Epithelial cell of esophagus (primary cell): Measurements from ENCODE around the gene TSC2.
A peak's percentile ranks its signal among the peaks of the same experiment; 100 is the strongest.
"Not testable (repeated sequence)": the region's sequence is repeated elsewhere in the genome, so short reads cannot be mapped to it uniquely, and the experiment has no call there.

ENCODE experiments used
- DNase-seq: peaks from one replicate; pipeline ENCODE4 v3.0.0; 2010; ENCODE audit warnings: low read depth
- H3K4me3 ChIP-seq: 2 replicates; pipeline ENCODE4 v1.5.1; 2011; ENCODE audit warnings: mild to moderate bottlenecking, low read length, control low read depth
- TF ChIP-seq, protein P1 (sequence below): IDR thresholded peaks from 2 replicates; pipeline ENCODE4 v1.5.1; 2011; ENCODE audit warnings: low read depth, mild to moderate bottlenecking, low read length, control low read depth, inconsistent platforms; ENCODE audit not compliant: insufficient read depth; ENCODE audit errors: missing control alignments

TSC2 gene

DNA sequence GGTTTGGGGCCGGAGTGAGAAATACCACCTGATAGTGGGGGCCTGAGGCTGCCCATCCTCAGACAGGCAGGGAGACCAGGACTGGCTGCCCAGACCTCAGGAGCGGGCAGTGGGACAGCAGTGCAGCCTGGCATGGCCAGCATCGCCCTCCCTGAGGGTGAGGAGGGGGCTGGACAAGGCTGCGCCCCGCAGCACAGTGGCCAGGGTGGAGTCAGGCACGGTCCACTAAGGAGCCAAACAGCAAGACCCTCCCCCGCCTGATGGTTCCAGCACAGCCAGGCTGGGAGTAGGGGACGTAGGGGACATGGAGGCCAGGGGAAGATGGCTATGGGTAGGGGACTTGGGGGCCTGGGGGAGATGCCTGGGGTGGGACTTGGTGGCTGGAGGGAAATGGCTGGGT lies 41.5 kb upstream of the TSC2 start:
- TF ChIP-seq, protein P1, sequence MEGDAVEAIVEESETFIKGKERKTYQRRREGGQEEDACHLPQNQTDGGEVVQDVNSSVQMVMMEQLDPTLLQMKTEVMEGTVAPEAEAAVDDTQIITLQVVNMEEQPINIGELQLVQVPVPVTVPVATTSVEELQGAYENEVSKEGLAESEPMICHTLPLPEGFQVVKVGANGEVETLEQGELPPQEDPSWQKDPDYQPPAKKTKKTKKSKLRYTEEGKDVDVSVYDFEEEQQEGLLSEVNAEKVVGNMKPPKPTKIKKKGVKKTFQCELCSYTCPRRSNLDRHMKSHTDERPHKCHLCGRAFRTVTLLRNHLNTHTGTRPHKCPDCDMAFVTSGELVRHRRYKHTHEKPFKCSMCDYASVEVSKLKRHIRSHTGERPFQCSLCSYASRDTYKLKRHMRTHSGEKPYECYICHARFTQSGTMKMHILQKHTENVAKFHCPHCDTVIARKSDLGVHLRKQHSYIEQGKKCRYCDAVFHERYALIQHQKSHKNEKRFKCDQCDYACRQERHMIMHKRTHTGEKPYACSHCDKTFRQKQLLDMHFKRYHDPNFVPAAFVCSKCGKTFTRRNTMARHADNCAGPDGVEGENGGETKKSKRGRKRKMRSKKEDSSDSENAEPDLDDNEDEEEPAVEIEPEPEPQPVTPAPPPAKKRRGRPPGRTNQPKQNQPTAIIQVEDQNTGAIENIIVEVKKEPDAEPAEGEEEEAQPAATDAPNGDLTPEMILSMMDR = no peak
- no peak for DNase-seq
- H3K4me3 ChIP-seq = no peak overlapping the region

GRCh38 chr16:2007081-2007836 lies 40.5 kb upstream of the TSC2 start:
- TF ChIP-seq, protein P1 = no peak
- no peak for DNase-seq
- H3K4me3 ChIP-seq = peak overlapping the region; percentile 85

DNA sequence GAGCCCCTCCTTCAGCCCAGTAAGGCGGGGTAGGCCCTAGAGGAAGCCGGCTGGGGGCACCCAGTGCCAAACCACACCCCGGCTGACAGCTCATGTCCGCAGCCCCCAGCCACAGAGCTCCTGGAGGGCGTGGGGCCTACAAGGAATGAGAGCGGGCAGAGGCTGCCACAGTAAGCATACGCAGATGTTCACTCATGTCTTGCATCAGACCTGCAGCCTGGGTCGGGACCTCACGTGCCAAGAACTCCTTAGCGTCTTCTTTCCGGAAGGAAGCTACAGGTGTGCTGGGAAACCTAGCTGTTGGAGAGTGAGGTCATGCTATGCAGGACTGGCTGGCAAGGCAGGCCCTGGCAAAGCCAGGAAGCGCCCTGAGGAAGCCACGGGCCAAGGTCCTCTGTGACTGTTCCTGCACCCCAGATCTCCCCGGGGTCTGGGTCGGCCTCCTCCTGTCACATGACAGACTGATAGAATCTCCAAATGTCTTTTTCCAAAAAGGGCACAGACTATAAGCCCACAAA lies 39.7 kb upstream of the TSC2 start:
- peak overlapping the region; percentile 85 for H3K4me3 ChIP-seq
- TF ChIP-seq, protein P1 = no peak
- DNase-seq = peak; percentile 96

GRCh38 chr16:2008631-2009163 lies 39.1 kb upstream of the TSC2 start:
- DNase-seq = peak; percentile 59
- TF ChIP-seq, protein P1 = no peak

DNA sequence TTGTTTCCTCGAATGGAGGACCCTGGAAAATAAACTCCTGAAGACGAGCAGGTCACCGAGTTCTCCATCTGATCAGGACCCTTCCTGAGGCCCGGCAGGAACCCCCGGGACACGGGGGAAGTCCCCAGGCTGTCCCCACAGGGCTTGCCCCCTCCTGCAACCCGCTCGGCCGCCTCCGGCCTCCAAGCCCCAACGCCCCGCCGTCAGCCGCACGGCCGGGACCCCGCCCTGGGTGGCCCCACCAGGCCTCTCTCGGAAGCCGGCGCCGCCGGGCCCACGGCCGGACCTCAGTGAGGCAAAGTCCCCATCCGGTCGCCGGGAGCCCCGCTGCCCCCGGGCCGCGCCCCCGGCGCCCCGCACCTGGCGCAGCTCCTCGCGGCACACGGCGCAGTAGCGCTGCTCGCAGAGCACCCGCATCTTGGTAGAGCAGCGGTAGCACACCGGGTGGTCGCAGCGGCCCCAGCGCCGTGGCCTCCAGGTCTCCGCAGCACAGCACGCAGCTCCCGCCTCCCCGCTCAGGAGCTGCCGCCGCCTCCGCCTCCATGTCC lies 38.5 kb upstream of the TSC2 start:
- DNase-seq = no peak
- TF ChIP-seq, protein P1 = no peak
- H3K4me3 ChIP-seq = peak overlapping the region; percentile 85

More at GRCh38 chr16:2008631-2009163, 39.1 kb upstream of the TSC2 start:
- H3K4me3 ChIP-seq = peak overlapping the region; percentile 85

DNA sequence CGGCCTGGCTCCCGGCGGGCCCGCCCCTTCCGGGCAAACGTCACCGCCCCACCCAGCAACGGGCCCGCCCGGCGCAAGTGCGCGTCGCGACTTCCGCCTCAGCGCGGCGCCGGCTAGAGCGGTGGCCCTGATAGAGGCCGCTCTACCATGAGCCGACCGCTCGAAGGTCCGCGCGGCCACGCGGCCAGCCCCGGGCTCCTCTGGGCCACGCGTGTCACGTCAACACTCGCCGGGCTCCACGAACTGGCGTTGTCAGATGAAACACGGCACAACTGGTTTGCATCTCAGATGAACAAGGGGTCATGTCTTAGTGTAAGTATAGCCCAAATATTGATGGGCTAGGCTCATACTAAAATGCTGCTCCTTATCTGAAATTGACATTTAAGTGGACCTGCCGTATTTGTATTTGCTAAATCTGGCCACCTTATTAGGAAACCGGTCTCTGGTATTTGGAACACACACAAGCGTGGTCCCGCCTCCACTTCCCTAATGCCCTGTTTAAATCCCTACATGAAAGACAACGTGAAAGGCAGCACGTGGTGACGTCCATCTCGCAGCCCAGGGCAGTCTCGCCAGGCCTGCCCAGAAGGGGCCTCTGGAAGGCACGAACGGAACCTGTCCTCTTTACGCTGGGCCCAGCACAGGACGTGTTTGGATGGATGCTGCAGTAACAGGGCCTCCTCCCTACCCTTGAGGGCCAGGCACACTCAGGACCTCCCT lies 37.8 kb upstream of the TSC2 start, which contains the start of gene ZNF598:
Gene ZNF598, minus strand, starts transcription at position 31 of the 720 bp plus-strand sequence.
- TF ChIP-seq, protein P1 = no peak
- peak within 1 kb of the TSS; percentile 85 for H3K4me3 ChIP-seq
- peak; percentile 89 for DNase-seq

DNA sequence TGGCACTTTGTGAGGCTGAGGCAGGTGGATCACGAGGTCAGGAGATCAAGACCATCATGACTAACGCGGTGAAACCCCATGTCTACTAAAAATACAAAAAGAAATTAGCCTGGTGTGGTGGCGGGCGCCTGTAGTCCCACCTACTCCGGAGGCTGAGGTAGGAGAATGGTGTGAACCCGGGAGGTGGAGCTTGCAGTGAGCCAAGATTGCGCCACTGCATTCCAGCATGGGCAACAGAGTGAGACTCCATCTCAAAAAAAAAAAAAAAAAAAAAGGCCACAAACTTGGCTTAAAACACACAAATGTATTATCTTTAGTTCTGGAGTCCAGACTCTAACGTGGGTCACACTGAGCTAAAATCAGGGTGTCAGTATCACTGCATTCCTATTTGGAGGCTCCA lies 36.1 kb upstream of the TSC2 start:
- H3K4me3 ChIP-seq, DNase-seq: not testable (repeated sequence)
